Smooth muscle cell (in vitro differentiated cells): ENCODE results near the gene TAC3. TPM values are rescaled to one million over a fixed set of nuclear protein-coding genes. Genes with fewer than 3 reads are reported as not detected.

Experiments used
- DNase-seq: peaks from one replicate; lab custom pipeline; 2025; ENCODE audit not compliant: unreplicated experiment; lab: John Stamatoyannopoulos, UW
- H2AFZ ChIP-seq: fragments of 200-600 bp; sonication (generic); 2 replicates; pipeline ENCODE4 v1.6.0; 2016; ENCODE audit warnings: antibody characterized with exemption, low read depth, mild to moderate bottlenecking
- H3F3A ChIP-seq: fragments of 200-600 bp; sonication (generic); 2 replicates; pipeline ENCODE4 v1.6.0; 2017; ENCODE audit warnings: antibody characterized with exemption, low read depth
- H3K27ac ChIP-seq: fragments of 200-600 bp; sonication (generic); 2 replicates; pipeline ENCODE4 v1.5.1; 2016; ENCODE audit warnings: low read depth, mild to moderate bottlenecking
- H3K27me3 ChIP-seq: fragments of 200-600 bp; sonication (generic); 2 replicates; pipeline ENCODE4 v1.6.1; 2016; ENCODE audit warnings: low read depth, mild to moderate bottlenecking
- H3K36me3 ChIP-seq: fragments of 200-600 bp; sonication (generic); 2 replicates; pipeline ENCODE4 v1.5.1; 2016; ENCODE audit warnings: low read depth
- H3K4me1 ChIP-seq: fragments of 200-600 bp; sonication (generic); 2 replicates; pipeline ENCODE4 v1.5.1; 2016; ENCODE audit warnings: low read depth
- H3K4me2 ChIP-seq: fragments of 200-600 bp; sonication (generic); 2 replicates; pipeline ENCODE4 v1.6.0; 2016; ENCODE audit warnings: mild to moderate bottlenecking
- H3K4me3 ChIP-seq: fragments of 200-600 bp; sonication (generic); 2 replicates; pipeline ENCODE4 v1.5.1; 2016; ENCODE audit warnings: mild to moderate bottlenecking
- H3K79me2 ChIP-seq: fragments of 200-600 bp; sonication (generic); 2 replicates; pipeline ENCODE4 v1.6.0; 2016; ENCODE audit warnings: low read depth, mild to moderate bottlenecking
- H3K9ac ChIP-seq: fragments of 200-600 bp; sonication (generic); 2 replicates; pipeline ENCODE4 v1.6.0; 2016; ENCODE audit warnings: low read depth
- H3K9me3 ChIP-seq: fragments of 200-600 bp; sonication (generic); replicated peaks from 2 replicates; pipeline ENCODE4 v1.5.1; 2016; ENCODE audit warnings: low read depth
- H4K20me1 ChIP-seq: fragments of 200-600 bp; sonication (generic); 2 replicates; pipeline ENCODE4 v1.6.0; 2016; ENCODE audit warnings: low read depth
- CTCF ChIP-seq: fragments of 200-600 bp; sonication (generic); IDR thresholded peaks from 2 replicates; pipeline ENCODE4 v1.5.1; 2017; ENCODE audit warnings: borderline replicate concordance, mild to moderate bottlenecking, antibody characterized with exemption; ENCODE audit not compliant: insufficient read depth, poor library complexity, severe bottlenecking
- WGBS: methylation state at CpG from one replicate; pipeline ENCODE4 v1.1.7; 2016; ENCODE audit warnings: low lambda C conversion rate; 5-methylcytosine and 5-hydroxymethylcytosine counted together
- polyA plus RNA-seq: library from polyadenylated mRNA; unstranded; fragments of >200 nt; fragmentation: Nextera tagmentation; extraction: Ambion mirVana; gene quantifications from 2 replicates; pipeline ENCODE4 v1.2.1, GENCODE V29; 2016
- total RNA-seq: library from RNA; depleted of rRNA; stranded (reverse); fragments of >200 nt; gene quantifications from 2 replicates; pipeline ENCODE4 v1.2.3, GENCODE V29; 2014

The TAC3 gene
- total and polyA plus RNA-seq, 2 experiments from 2014 or later: 1.7 to 6.3 TPM

- no peaks in the 10 kb centered on the region for H3K36me3 ChIP-seq
- no peaks in the 10 kb centered on the region for H3F3A ChIP-seq
- H3K27me3 ChIP-seq: no peaks in the 10 kb centered on the region
- 82% methylated on average over 2 of the region's 2 CpGs for WGBS
- no peak overlapping the region for H3K4me2 ChIP-seq
- H3K27ac ChIP-seq: no peak overlapping the region
- peaks cover 4% of the 10 kb centered on the region for H3K4me1 ChIP-seq
- no peaks in the 10 kb centered on the region for H3K79me2 ChIP-seq
- H3K9me3 ChIP-seq: no peaks in the 10 kb centered on the region
- TF ChIP-seq CTCF: no peak
- no peak overlapping the region for H2AFZ ChIP-seq
- DNase-seq: no peak
- H4K20me1 ChIP-seq: no peaks in the 10 kb centered on the region
- H3K4me3 ChIP-seq: no peak overlapping the region
- H3K9ac ChIP-seq: no peak overlapping the region
These were observed 14.9 kb upstream of the TAC3 start for GRCh38 chr12:57031138-57031725.

- H3K36me3 ChIP-seq: no peaks in the 10 kb centered on the region
- H3K4me1 ChIP-seq: peaks cover 4% of the 10 kb centered on the region
- H4K20me1 ChIP-seq: no peaks in the 10 kb centered on the region
- no peak overlapping the region for H3K4me3 ChIP-seq
- no peak for DNase-seq
- H3K27ac ChIP-seq: no peak overlapping the region
- no peak for TF ChIP-seq CTCF
- no peak overlapping the region for H2AFZ ChIP-seq
- no peaks in the 10 kb centered on the region for H3K79me2 ChIP-seq
- H3K9ac ChIP-seq: no peak overlapping the region
- no peaks in the 10 kb centered on the region for H3F3A ChIP-seq
- H3K27me3 ChIP-seq: no peaks in the 10 kb centered on the region
- 91% methylated on average over 7 of the region's 7 CpGs for WGBS
- no peaks in the 10 kb centered on the region for H3K9me3 ChIP-seq
- H3K4me2 ChIP-seq: no peak overlapping the region
These were observed 13.1 kb upstream of the TAC3 start for GRCh38 chr12:57029457-57029856.

GRCh38 chr12:57027805-57028153, 11.4 kb upstream of the TAC3 start:
- Histone ChIP-seq H4K20me1 (no peaks in the 10 kb centered on the region), H3K9ac (no peak overlapping the region), H2AFZ (no peak overlapping the region), H3K9me3 (no peaks in the 10 kb centered on the region), H3K27me3 (no peaks in the 10 kb centered on the region), H3K36me3 (no peaks in the 10 kb centered on the region), H3K79me2 (no peaks in the 10 kb centered on the region), H3K4me1 (peaks cover 4% of the 10 kb centered on the region), H3F3A (no peaks in the 10 kb centered on the region), H3K27ac (no peak overlapping the region), H3K4me2 (no peak overlapping the region), H3K4me3 (no peak overlapping the region)
- 81% methylated on average over 5 of the region's 5 CpGs for WGBS
- TF ChIP-seq CTCF: no peak
- no peak for DNase-seq
